NB4 (cell line): ENCODE data around the gene AQP4.

Experiments
- DNase-seq: peaks from one replicate; pipeline ENCODE4 v3.0.0; 2010; ENCODE audit warnings: low read depth
- H3K4me3 ChIP-seq: one replicate; pipeline ENCODE4 v1.5.1; 2011; ENCODE audit warnings: mild to moderate bottlenecking, low read depth, low read length, moderate library complexity
- CTCF ChIP-seq: IDR thresholded peaks from one replicate; pipeline ENCODE4 v1.5.1; 2012; ENCODE audit warnings: low read depth, low read length
- MYC ChIP-seq: IDR thresholded peaks from 2 replicates; pipeline ENCODE4 v1.6.1; 2011; ENCODE audit warnings: low read depth, low read length
- POLR2A ChIP-seq: IDR thresholded peaks from 2 replicates; pipeline ENCODE4 v1.6.1; 2011; ENCODE audit warnings: mild to moderate bottlenecking; ENCODE audit not compliant: insufficient read length; ENCODE audit errors: extremely low read depth
- TF ChIP-seq, protein P1 (sequence below): IDR thresholded peaks from 2 replicates; pipeline ENCODE4 v1.6.1; 2011; ENCODE audit warnings: low read depth, low read length

AQP4 gene

GRCh38 chr18:26821181-26821580 lies 44.3 kb downstream of the AQP4 start:
- TF ChIP-seq POLR2A (no peak), CTCF (no peak), MYC (no peak)
- TF ChIP-seq, protein P1, sequence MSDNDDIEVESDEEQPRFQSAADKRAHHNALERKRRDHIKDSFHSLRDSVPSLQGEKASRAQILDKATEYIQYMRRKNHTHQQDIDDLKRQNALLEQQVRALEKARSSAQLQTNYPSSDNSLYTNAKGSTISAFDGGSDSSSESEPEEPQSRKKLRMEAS: no peak
- H3K4me3 ChIP-seq: no peak overlapping the region
- peak; percentile 14 for DNase-seq

- no peak overlapping the region for H3K4me3 ChIP-seq
- no peak for TF ChIP-seq CTCF
- TF ChIP-seq, protein P1: no peak
- TF ChIP-seq MYC: no peak
- DNase-seq: no peak
Observed at GRCh38 chr18:26819046-26819445, 46.5 kb downstream of the AQP4 start.

DNA sequence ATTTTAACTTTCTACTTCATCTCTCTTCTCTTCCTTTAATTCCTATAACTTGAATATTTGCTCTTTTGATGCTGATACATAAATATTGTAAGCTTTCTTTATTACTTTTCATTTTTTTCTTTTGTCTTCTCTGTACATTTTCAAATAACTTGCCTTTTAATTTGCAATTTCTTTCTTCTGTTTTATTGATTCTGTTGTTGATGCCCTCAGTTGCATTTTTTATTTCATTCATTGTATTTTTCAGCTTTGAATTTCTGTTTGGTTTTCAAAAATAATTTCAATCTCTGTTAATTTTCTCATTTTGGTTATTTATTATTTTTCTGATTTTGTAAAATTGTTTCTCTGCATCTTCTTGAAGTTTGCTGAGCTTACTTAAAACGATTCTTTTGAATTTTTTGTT lies 47.0 kb downstream of the AQP4 start:
- no peak overlapping the region for H3K4me3 ChIP-seq
- DNase-seq: no peak
- TF ChIP-seq MYC: no peak
- no peak for TF ChIP-seq POLR2A
- no peak for TF ChIP-seq CTCF
- TF ChIP-seq, protein P1: no peak

- no peak overlapping the region for H3K4me3 ChIP-seq
- peak; percentile 25 for TF ChIP-seq CTCF
- TF ChIP-seq POLR2A: no peak
- peak; percentile 51 for DNase-seq
Observed at GRCh38 chr18:26813043-26813442, 52.5 kb downstream of the AQP4 start.

GRCh38 chr18:26812462-26812861 lies 53.0 kb downstream of the AQP4 start:
- TF ChIP-seq MYC (no peak), POLR2A (no peak), CTCF (no peak)
- TF ChIP-seq, protein P1: no peak
- H3K4me3 ChIP-seq: no peak overlapping the region

DNA sequence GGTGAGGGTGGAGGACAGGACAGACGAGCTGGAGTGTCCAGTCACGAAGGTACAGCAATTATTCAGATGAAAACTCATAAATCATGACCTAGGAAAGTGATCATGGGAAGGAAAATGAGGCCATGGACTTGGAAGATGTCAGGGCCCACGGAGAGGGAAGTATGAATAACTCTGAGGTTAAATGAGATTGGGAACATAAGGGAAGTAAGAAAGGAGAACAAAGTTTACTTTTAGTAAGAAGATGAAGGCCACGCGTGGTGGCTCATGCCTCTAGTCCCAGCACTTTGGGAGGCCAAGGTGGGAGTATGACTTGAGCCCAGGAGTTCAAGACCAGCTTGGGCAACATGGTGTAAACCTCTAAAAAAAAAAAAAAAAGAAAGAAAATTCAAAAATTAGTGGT lies 56.2 kb downstream of the AQP4 start:
- no peak for TF ChIP-seq POLR2A
- no peak for TF ChIP-seq CTCF
- TF ChIP-seq MYC: no peak
- TF ChIP-seq, protein P1: no peak
- no peak for DNase-seq
- H3K4me3 ChIP-seq: no peak overlapping the region

More at GRCh38 chr18:26812462-26812861, 53.0 kb downstream of the AQP4 start:
- no peak for DNase-seq
